ENCODE data around the gene GON7.

The GON7 gene

GRCh38 chr14:93156693-93157369 lies 50.0 kb downstream of the GON7 start:
- no peak for DNase-seq (ENCODE audit: low read depth)

GRCh38 chr14:93155667-93156066 lies 51.2 kb downstream of the GON7 start:
- no peak for DNase-seq (ENCODE audit: low read depth)

GRCh38 chr14:93153121-93153520 lies 53.7 kb downstream of the GON7 start:
- DNase-seq (ENCODE audit: low read depth), result no peak
